H9 (cell line): ENCODE data around the gene SIL1. TPM values are rescaled to one million over a fixed set of nuclear protein-coding genes. Genes with fewer than 3 reads are reported as not detected.

Experiments used
- DNase-seq: peaks from one replicate; pipeline ENCODE4 v3.0.0-alpha.2; 2017
- H2AFZ ChIP-seq: one replicate; pipeline ENCODE4 v1.6.1; 2013; ENCODE audit warnings: mild to moderate bottlenecking, low read length, control low read depth, moderate library complexity
- H2AK5ac ChIP-seq: 2 replicates; pipeline ENCODE4 v1.6.1; 2013; ENCODE audit warnings: low read length, control low read depth, mixed read lengths; ENCODE audit not compliant: insufficient read length
- H2BK120ac ChIP-seq: one replicate; pipeline ENCODE4 v1.6.1; 2013; ENCODE audit warnings: low read depth, mild to moderate bottlenecking, low read length, control low read depth, inconsistent platforms; ENCODE audit not compliant: poor library complexity, severe bottlenecking
- H2BK12ac ChIP-seq: 2 replicates; pipeline ENCODE4 v1.6.1; 2013; ENCODE audit warnings: low read length, control low read depth, mixed read lengths, low read depth; ENCODE audit not compliant: insufficient read length
- H2BK15ac ChIP-seq: 2 replicates; pipeline ENCODE4 v1.6.1; 2013; ENCODE audit warnings: low read depth, low read length, control low read depth
- H2BK20ac ChIP-seq: one replicate; pipeline ENCODE4 v1.6.1; 2013; ENCODE audit warnings: low read depth, mild to moderate bottlenecking, low read length, control low read depth, inconsistent platforms; ENCODE audit not compliant: poor library complexity, severe bottlenecking
- H2BK5ac ChIP-seq: 2 replicates; pipeline ENCODE4 v1.6.1; 2013; ENCODE audit warnings: low read length, control low read depth, mixed read lengths; ENCODE audit not compliant: insufficient read length
- H3K14ac ChIP-seq: 2 replicates; pipeline ENCODE4 v1.6.1; 2013; ENCODE audit warnings: low read length, control low read depth; ENCODE audit not compliant: insufficient read depth
- H3K18ac ChIP-seq: 2 replicates; pipeline ENCODE4 v1.6.1; 2013; ENCODE audit warnings: low read depth, mild to moderate bottlenecking, mixed read lengths, low read length, control low read depth; ENCODE audit not compliant: insufficient read length
- H3K23ac ChIP-seq: 2 replicates; pipeline ENCODE4 v1.6.1; 2013; ENCODE audit warnings: low read length, control low read depth, mixed read lengths, low read depth; ENCODE audit not compliant: insufficient read length
- H3K23me2 ChIP-seq: 2 replicates; pipeline ENCODE4 v1.6.1; 2013; ENCODE audit warnings: low read depth, mild to moderate bottlenecking, mixed read lengths, low read length, control low read depth; ENCODE audit not compliant: insufficient read length, poor library complexity, severe bottlenecking
- H3K27ac ChIP-seq: 2 replicates; pipeline ENCODE4 v1.5.1; 2013; ENCODE audit warnings: low read length, control low read depth, mixed read lengths, low read depth; ENCODE audit not compliant: insufficient read length
- H3K27me3 ChIP-seq: 2 replicates; pipeline ENCODE4 v1.6.1; 2013; ENCODE audit warnings: low read length, control low read depth, inconsistent platforms; ENCODE audit not compliant: insufficient read depth
- H3K4ac ChIP-seq: 2 replicates; pipeline ENCODE4 v1.6.1; 2013; ENCODE audit warnings: low read depth, mild to moderate bottlenecking, control low read depth, inconsistent platforms, low read length, moderate library complexity
- H3K4me1 ChIP-seq: 2 replicates; pipeline ENCODE4 v1.6.1; 2013; ENCODE audit warnings: low read length, control low read depth, inconsistent platforms; ENCODE audit not compliant: insufficient read depth
- H3K4me2 ChIP-seq: 2 replicates; pipeline ENCODE4 v1.6.1; 2013; ENCODE audit warnings: low read length, control low read depth, mixed read lengths; ENCODE audit not compliant: insufficient read length, insufficient read depth
- H3K56ac ChIP-seq: 2 replicates; pipeline ENCODE4 v1.6.1; 2013; ENCODE audit warnings: low read depth, mild to moderate bottlenecking, mixed read lengths, low read length, control low read depth; ENCODE audit not compliant: insufficient read length
- H3K79me1 ChIP-seq: 2 replicates; pipeline ENCODE4 v1.6.1; 2013; ENCODE audit warnings: low read depth, mild to moderate bottlenecking, moderate library complexity, low read length, control low read depth, inconsistent platforms; ENCODE audit not compliant: insufficient read depth, poor library complexity, severe bottlenecking
- H3K79me2 ChIP-seq: 2 replicates; pipeline ENCODE4 v1.6.1; 2013; ENCODE audit warnings: low read length, control low read depth, inconsistent platforms; ENCODE audit not compliant: insufficient read depth
- H3K9ac ChIP-seq: 2 replicates; pipeline ENCODE4 v1.6.1; 2013; ENCODE audit warnings: low read length, control low read depth, mixed read lengths; ENCODE audit not compliant: insufficient read length; ENCODE audit errors: extremely low read depth
- H3K9me3 ChIP-seq: one replicate; pipeline ENCODE4 v1.6.1; 2013; ENCODE audit warnings: low read depth, low read length, inconsistent platforms; ENCODE audit not compliant: control insufficient read depth
- H3T11ph ChIP-seq: one replicate; pipeline ENCODE4 v1.6.1; 2013; ENCODE audit warnings: mild to moderate bottlenecking, low read length, control low read depth, inconsistent platforms
- H4K20me1 ChIP-seq: one replicate; pipeline ENCODE4 v1.6.1; 2013; ENCODE audit not compliant: control insufficient read depth, insufficient read length, insufficient read depth
- H4K5ac ChIP-seq: 2 replicates; pipeline ENCODE4 v1.6.1; 2013; ENCODE audit warnings: low read depth, mild to moderate bottlenecking, mixed read lengths, low read length, control low read depth; ENCODE audit not compliant: insufficient read length
- H4K8ac ChIP-seq: replicated peaks from 2 replicates; pipeline ENCODE4 v1.6.1; 2013; ENCODE audit warnings: low read length, control low read depth, mixed read lengths, low read depth; ENCODE audit not compliant: insufficient read length
- H4K91ac ChIP-seq: 2 replicates; pipeline ENCODE4 v1.6.1; 2013; ENCODE audit warnings: low read depth, mild to moderate bottlenecking, moderate library complexity, mixed read lengths, low read length, control low read depth; ENCODE audit not compliant: insufficient read length
- H3K27ac Mint-ChIP-seq, 3 experiments: 2 replicates in 2 of 3; 3 replicates in 1 of 3; pipeline ENCODE4 v1.8.0; 2020 to 2021; ENCODE audit warnings: mixed read lengths in 3 of 3, mild to moderate bottlenecking in 1 of 3, moderate library complexity in 1 of 3
- H3K27me3 Mint-ChIP-seq: 2 replicates; pipeline ENCODE4 v1.8.0; 2021; ENCODE audit warnings: low read depth, mild to moderate bottlenecking, moderate library complexity, mixed read lengths
- H3K36me3 Mint-ChIP-seq, 3 experiments: 2 replicates in 2 of 3; 3 replicates in 1 of 3; pipeline ENCODE4 v1.8.0; 2020 to 2021; ENCODE audit warnings: low read depth in 3 of 3, mixed read lengths in 3 of 3; ENCODE audit not compliant: insufficient read depth in 1 of 3
- H3K4me1 Mint-ChIP-seq, 2 experiments: 2 replicates each; pipeline ENCODE4 v1.8.0; 2020; ENCODE audit warnings: mixed read lengths in 2 of 2
- H3K4me3 Mint-ChIP-seq, 2 experiments: 2 replicates in 1 of 2; 3 replicates in 1 of 2; pipeline ENCODE4 v1.8.0; 2020 to 2021; ENCODE audit warnings: mild to moderate bottlenecking in 2 of 2, mixed read lengths in 2 of 2, moderate library complexity in 1 of 2
- H3K9me3 Mint-ChIP-seq, 2 experiments: 2 replicates in 1 of 2; 3 replicates in 1 of 2; pipeline ENCODE4 v1.8.0; 2020; ENCODE audit warnings: mild to moderate bottlenecking in 2 of 2, mixed read lengths in 2 of 2, moderate library complexity in 1 of 2
- WGBS: extraction: QIAGEN DNeasy Blood & Tissue Kit; methylation state at CpG from one replicate; pipeline ENCODE4 v1.1.7; 2013; ENCODE audit warnings: missing lambda C conversion rate, low lambda C conversion rate, mixed read lengths; ENCODE audit not compliant: insufficient read length; ENCODE audit errors: extremely low coverage; 5-methylcytosine and 5-hydroxymethylcytosine counted together
- total RNA-seq: library from RNA; stranded (reverse); gene quantifications from 2 replicates; pipeline ENCODE4 v1.2.1, GENCODE V29; 2021
- TF ChIP-seq, protein P1 (sequence below): fragments of 200-600 bp; sonication (generic); conservative IDR thresholded peaks from 3 replicates; pipeline ENCODE4 v1.8.0; 2021; ENCODE audit warnings: antibody characterized with exemption, mild to moderate bottlenecking

Gene SIL1
- total RNA-seq, 1 experiment from 2014 or later, result 10.6 TPM

DNA sequence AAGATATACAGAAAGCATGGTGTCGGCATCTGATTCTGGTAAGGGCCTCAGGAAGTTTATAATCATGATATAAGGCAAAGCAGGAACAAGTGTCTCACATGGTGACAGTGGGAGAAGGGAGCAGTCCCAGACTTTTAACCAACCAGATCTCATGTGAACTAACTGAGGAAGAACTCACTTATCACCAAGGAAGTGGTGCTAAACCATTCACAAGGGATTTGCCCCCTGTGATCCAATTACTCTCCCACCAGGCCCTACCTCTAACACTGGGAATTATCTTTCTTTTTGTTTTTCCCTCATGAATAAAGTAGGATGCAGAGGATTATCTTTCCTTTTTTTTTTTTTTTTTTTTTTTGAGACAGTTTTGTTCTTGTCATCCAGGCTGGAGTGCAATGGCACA is 199.6 kb downstream of the SIL1 start:
- H3K27me3 ChIP-seq, result no peaks in the 10 kb centered on the region
- Mint-ChIP-seq H3K9me3 (peaks cover 11 to 15% of the 10 kb centered on the region in 2 experiments), H3K27me3 (no peaks in the 10 kb centered on the region), H3K27ac (no peak overlapping the region), H3K36me3 (peaks cover 0 to 15% (median 5%) of the 10 kb centered on the region in 3 experiments; a peak in 3 of 7 replicates), H3K4me1 (no peaks in the 10 kb centered on the region), H3K4me3 (no peak overlapping the region)
- H3K23me2 ChIP-seq, result no peaks in the 10 kb centered on the region
- H3K14ac ChIP-seq, result no peak overlapping the region
- no peak overlapping the region for H3K56ac ChIP-seq
- H4K91ac ChIP-seq, result no peak overlapping the region
- no peak overlapping the region for H2BK120ac ChIP-seq
- H4K20me1 ChIP-seq, result no peaks in the 10 kb centered on the region
- H2BK15ac ChIP-seq, result no peak overlapping the region
- no peak overlapping the region for H3T11ph ChIP-seq
- H2AK5ac ChIP-seq, result no peak overlapping the region
- no peak overlapping the region for H2BK20ac ChIP-seq
- WGBS, result no CpG with 5 or more reads among the region's 1 CpG
- H3K4me2 ChIP-seq, result no peak overlapping the region
- no peak overlapping the region for H2BK12ac ChIP-seq
- H2BK5ac ChIP-seq, result no peak overlapping the region
- H3K4ac ChIP-seq, result no peak overlapping the region
- H3K18ac ChIP-seq, result no peak overlapping the region
- no peak overlapping the region for H2AFZ ChIP-seq
- TF ChIP-seq, protein P1, sequence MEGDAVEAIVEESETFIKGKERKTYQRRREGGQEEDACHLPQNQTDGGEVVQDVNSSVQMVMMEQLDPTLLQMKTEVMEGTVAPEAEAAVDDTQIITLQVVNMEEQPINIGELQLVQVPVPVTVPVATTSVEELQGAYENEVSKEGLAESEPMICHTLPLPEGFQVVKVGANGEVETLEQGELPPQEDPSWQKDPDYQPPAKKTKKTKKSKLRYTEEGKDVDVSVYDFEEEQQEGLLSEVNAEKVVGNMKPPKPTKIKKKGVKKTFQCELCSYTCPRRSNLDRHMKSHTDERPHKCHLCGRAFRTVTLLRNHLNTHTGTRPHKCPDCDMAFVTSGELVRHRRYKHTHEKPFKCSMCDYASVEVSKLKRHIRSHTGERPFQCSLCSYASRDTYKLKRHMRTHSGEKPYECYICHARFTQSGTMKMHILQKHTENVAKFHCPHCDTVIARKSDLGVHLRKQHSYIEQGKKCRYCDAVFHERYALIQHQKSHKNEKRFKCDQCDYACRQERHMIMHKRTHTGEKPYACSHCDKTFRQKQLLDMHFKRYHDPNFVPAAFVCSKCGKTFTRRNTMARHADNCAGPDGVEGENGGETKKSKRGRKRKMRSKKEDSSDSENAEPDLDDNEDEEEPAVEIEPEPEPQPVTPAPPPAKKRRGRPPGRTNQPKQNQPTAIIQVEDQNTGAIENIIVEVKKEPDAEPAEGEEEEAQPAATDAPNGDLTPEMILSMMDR, result no peak
- H3K4me1 ChIP-seq, result no peaks in the 10 kb centered on the region
- DNase-seq, result no peak
- H3K9ac ChIP-seq, result no peak overlapping the region
- H3K9me3 ChIP-seq, result no peaks in the 10 kb centered on the region
- H3K27ac ChIP-seq, result no peak overlapping the region
- no peak overlapping the region for H4K5ac ChIP-seq
- H3K79me2 ChIP-seq, result no peaks in the 10 kb centered on the region
- H4K8ac ChIP-seq, result no peak overlapping the region
- no peaks in the 10 kb centered on the region for H3K79me1 ChIP-seq
- H3K23ac ChIP-seq, result no peak overlapping the region
